Measurements from ENCODE around the gene BARX1. TPM values are rescaled to one million over a fixed set of nuclear protein-coding genes. Genes with fewer than 3 reads are reported as not detected.

The BARX1 gene
- total RNA-seq, 1 donor from 2014 or later = not detected

GRCh38 chr9:93949694-93950449, 5.3 kb downstream of the BARX1 start:
- Histone ChIP-seq H3K36me3 (no peaks in the 10 kb centered on the region), H3K4me1 (peaks cover 58% of the 10 kb centered on the region), H3K4me3 (no peak overlapping the region)

GRCh38 chr9:93949073-93949693, 6.0 kb downstream of the BARX1 start:
- ATAC-seq (no peak), DNase-seq (no peak)
- H3K9me3 ChIP-seq = no peaks in the 10 kb centered on the region
- no peak overlapping the region for H3K4me3 ChIP-seq
- no peak overlapping the region for H3K27ac ChIP-seq
- H3K36me3 ChIP-seq = no peaks in the 10 kb centered on the region
- H3K4me1 ChIP-seq = peaks cover 52% of the 10 kb centered on the region
- no peak for TF ChIP-seq CTCF (IDR thresholded peaks at IDR 0.05)
- H3K27me3 ChIP-seq (ENCODE audit: low read depth) = peaks cover 100% of the 10 kb centered on the region
- intact Hi-C loops (cut with DNase I) = no loop called here

More at GRCh38 chr9:93949694-93950449, 5.3 kb downstream of the BARX1 start:
- no peaks in the 10 kb centered on the region for H3K9me3 ChIP-seq
- no peak overlapping the region for H3K27ac ChIP-seq
- DNase-seq (no peak), ATAC-seq (no peak)
- no peak for TF ChIP-seq CTCF (IDR thresholded peaks at IDR 0.05)
- peaks cover 100% of the 10 kb centered on the region for H3K27me3 ChIP-seq (ENCODE audit: low read depth)
- intact Hi-C loops (cut with DNase I) = no loop called here

GRCh38 chr9:93948441-93949072, 6.6 kb downstream of the BARX1 start:
- DNase-seq = no peak
- H3K4me1 ChIP-seq = peaks cover 47% of the 10 kb centered on the region

GRCh38 chr9:93947409-93948070, 7.6 kb downstream of the BARX1 start:
- TF ChIP-seq CTCF (IDR thresholded peaks at IDR 0.05) = no peak
- Histone ChIP-seq H3K9me3 (no peaks in the 10 kb centered on the region), H3K27me3 (ENCODE audit: low read depth) (peaks cover 100% of the 10 kb centered on the region), H3K36me3 (no peaks in the 10 kb centered on the region), H3K4me3 (no peak overlapping the region), H3K27ac (no peak overlapping the region), H3K4me1 (peaks cover 37% of the 10 kb centered on the region)
- DNase-seq = no peak
- intact Hi-C loops (cut with DNase I) = no loop called here
- no peak for ATAC-seq

More at GRCh38 chr9:93948441-93949072, 6.6 kb downstream of the BARX1 start:
- TF ChIP-seq CTCF (IDR thresholded peaks at IDR 0.05) = no peak
- no peak overlapping the region for H3K27ac ChIP-seq
- H3K9me3 ChIP-seq = no peaks in the 10 kb centered on the region
- H3K36me3 ChIP-seq = no peaks in the 10 kb centered on the region
- intact Hi-C loops (cut with DNase I) = no loop called here
- no peak for ATAC-seq
- H3K4me3 ChIP-seq = no peak overlapping the region
- H3K27me3 ChIP-seq (ENCODE audit: low read depth) = peaks cover 100% of the 10 kb centered on the region

- H3K27me3 ChIP-seq (ENCODE audit: low read depth) = peaks cover 100% of the 10 kb centered on the region
- peak overlapping the region; percentile 47 for H3K4me3 ChIP-seq
- no peak for DNase-seq
- no peaks in the 10 kb centered on the region for H3K36me3 ChIP-seq
- H3K9me3 ChIP-seq = no peaks in the 10 kb centered on the region
- no peak for ATAC-seq
- H3K4me1 ChIP-seq = peaks cover 26% of the 10 kb centered on the region
- intact Hi-C loops (cut with DNase I) = no loop called here
- TF ChIP-seq CTCF (IDR thresholded peaks at IDR 0.05) = no peak
- no peak overlapping the region for H3K27ac ChIP-seq
These were observed 8.8 kb downstream of the BARX1 start for GRCh38 chr9:93946338-93946712.

All from lower lobe of right lung (tissue), 2 donors.